ENCODE results near the gene SAG. TPM values are rescaled to one million over a fixed set of nuclear protein-coding genes. Genes with fewer than 3 reads are reported as not detected.

The SAG gene
- total RNA-seq, 1 experiment from 2014 or later, result not detected

DNA sequence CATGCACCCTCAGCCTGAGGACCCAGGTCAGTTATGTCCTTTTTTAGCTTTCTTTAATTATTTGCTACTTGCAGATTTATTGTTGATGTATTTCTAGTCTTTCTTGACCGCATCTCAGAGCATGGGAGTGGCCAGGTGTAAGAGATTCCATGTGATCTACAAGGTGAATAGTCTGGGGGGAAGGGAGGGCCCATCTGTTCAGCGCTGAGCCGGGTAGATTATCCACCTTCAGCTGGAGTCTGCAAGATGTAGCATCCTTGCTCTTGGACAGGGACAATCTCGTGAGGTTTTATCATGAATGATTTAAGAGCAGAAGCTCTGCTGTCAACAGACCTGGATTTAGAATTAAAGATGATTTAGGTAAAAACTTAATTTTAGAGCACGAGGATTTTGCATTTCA is 34.7 kb downstream of the SAG start:
- H3K27me3 ChIP-seq (ENCODE audit: control insufficient read depth, insufficient read depth, low read length), result no peaks in the 10 kb centered on the region
- CTCF ChIA-PET, result no interaction called here
- DNase-seq (ENCODE audit: low read depth, low spot score) (no peak), ATAC-seq (no peak)
- TF ChIP-seq, protein P1, sequence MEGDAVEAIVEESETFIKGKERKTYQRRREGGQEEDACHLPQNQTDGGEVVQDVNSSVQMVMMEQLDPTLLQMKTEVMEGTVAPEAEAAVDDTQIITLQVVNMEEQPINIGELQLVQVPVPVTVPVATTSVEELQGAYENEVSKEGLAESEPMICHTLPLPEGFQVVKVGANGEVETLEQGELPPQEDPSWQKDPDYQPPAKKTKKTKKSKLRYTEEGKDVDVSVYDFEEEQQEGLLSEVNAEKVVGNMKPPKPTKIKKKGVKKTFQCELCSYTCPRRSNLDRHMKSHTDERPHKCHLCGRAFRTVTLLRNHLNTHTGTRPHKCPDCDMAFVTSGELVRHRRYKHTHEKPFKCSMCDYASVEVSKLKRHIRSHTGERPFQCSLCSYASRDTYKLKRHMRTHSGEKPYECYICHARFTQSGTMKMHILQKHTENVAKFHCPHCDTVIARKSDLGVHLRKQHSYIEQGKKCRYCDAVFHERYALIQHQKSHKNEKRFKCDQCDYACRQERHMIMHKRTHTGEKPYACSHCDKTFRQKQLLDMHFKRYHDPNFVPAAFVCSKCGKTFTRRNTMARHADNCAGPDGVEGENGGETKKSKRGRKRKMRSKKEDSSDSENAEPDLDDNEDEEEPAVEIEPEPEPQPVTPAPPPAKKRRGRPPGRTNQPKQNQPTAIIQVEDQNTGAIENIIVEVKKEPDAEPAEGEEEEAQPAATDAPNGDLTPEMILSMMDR (IDR thresholded peaks at IDR 0.05), result no peak
- TF ChIP-seq, protein P2, sequence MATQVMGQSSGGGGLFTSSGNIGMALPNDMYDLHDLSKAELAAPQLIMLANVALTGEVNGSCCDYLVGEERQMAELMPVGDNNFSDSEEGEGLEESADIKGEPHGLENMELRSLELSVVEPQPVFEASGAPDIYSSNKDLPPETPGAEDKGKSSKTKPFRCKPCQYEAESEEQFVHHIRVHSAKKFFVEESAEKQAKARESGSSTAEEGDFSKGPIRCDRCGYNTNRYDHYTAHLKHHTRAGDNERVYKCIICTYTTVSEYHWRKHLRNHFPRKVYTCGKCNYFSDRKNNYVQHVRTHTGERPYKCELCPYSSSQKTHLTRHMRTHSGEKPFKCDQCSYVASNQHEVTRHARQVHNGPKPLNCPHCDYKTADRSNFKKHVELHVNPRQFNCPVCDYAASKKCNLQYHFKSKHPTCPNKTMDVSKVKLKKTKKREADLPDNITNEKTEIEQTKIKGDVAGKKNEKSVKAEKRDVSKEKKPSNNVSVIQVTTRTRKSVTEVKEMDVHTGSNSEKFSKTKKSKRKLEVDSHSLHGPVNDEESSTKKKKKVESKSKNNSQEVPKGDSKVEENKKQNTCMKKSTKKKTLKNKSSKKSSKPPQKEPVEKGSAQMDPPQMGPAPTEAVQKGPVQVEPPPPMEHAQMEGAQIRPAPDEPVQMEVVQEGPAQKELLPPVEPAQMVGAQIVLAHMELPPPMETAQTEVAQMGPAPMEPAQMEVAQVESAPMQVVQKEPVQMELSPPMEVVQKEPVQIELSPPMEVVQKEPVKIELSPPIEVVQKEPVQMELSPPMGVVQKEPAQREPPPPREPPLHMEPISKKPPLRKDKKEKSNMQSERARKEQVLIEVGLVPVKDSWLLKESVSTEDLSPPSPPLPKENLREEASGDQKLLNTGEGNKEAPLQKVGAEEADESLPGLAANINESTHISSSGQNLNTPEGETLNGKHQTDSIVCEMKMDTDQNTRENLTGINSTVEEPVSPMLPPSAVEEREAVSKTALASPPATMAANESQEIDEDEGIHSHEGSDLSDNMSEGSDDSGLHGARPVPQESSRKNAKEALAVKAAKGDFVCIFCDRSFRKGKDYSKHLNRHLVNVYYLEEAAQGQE (IDR thresholded peaks at IDR 0.05; ENCODE audit: insufficient read depth in 1 of 2, low read depth in 2 of 2, low read length in 1 of 2), result no peak
- TF ChIP-seq TCF7L2 (IDR thresholded peaks at IDR 0.05; ENCODE audit: low read depth, low read length) (no peak), SIN3A (IDR thresholded peaks at IDR 0.05; ENCODE audit: borderline replicate concordance, insufficient read depth, low read depth, low read length) (no peak)
- no TSS peak for BruUV-seq (replicated peaks)
- no peaks in the 10 kb centered on the region for H3K36me3 ChIP-seq (ENCODE audit: control insufficient read depth, insufficient read depth, low read length)
- H3K4me1 ChIP-seq (ENCODE audit: control insufficient read depth, insufficient read depth, low read length), result no peaks in the 10 kb centered on the region; the same call in 1 of the 2 replicates
- H3K27ac ChIP-seq (ENCODE audit: low read length), result no peak overlapping the region
- intact Hi-C loops (cut with micrococcal nuclease; ENCODE audit: unreplicated experiment), result no loop called here
- in situ Hi-C loops (cut with HindIII; ENCODE audit: low pct_unique_long_range_greater_than_20kb, low sequenced_read_pairs), result no loop called here
- H3K4me3 ChIP-seq (ENCODE audit: low read depth in 2 of 2, low read length in 2 of 2), result no peak overlapping the region
- H3K9me3 ChIP-seq (ENCODE audit: control insufficient read depth, insufficient read depth, low read depth, low read length), result no peaks in the 10 kb centered on the region
- POLR2A ChIA-PET, result no interaction called here

DNA sequence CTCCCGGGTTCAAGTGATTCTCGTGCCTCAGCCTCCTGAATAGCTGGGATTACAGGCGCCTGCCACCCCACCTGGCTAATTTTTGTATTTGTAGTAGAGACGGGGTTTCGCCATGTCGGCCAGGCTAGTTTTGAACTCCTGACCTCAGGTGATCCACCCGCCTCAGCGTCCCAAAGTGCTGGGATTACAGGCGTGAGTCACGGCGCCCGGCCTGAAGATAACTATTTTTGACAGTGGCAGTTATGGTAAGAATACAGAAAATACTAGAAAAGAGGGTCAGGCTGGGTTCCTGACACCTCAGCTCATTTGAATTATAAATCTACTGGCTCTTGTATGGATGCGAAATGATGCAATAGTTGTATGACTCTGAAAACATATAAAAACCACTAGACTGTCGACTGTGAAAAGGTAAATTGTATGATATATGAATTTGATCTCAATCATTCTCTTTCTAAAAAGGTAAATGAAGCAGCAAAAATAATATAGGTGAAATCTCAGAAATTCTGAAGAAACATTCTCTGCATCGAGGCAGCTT is 35.6 kb downstream of the SAG start:
- no peaks in the 10 kb centered on the region for H3K36me3 ChIP-seq (ENCODE audit: control insufficient read depth, insufficient read depth, low read length)
- POLR2A ChIA-PET, result no interaction called here
- H3K27me3 ChIP-seq (ENCODE audit: control insufficient read depth, insufficient read depth, low read length), result no peaks in the 10 kb centered on the region
- intact Hi-C loops (cut with micrococcal nuclease; ENCODE audit: unreplicated experiment), result no loop called here
- H3K27ac ChIP-seq (ENCODE audit: low read length), result no peak overlapping the region
- ATAC-seq, result no peak
- in situ Hi-C loops (cut with HindIII; ENCODE audit: low pct_unique_long_range_greater_than_20kb, low sequenced_read_pairs), result no loop called here
- CTCF ChIA-PET, result no interaction called here
- no peak for DNase-seq (ENCODE audit: low read depth, low spot score)
- no peaks in the 10 kb centered on the region for H3K9me3 ChIP-seq (ENCODE audit: control insufficient read depth, insufficient read depth, low read depth, low read length)
- H3K4me3 ChIP-seq (ENCODE audit: low read depth in 2 of 2, low read length in 2 of 2), result no peak overlapping the region
- TF ChIP-seq, protein P2 (IDR thresholded peaks at IDR 0.05; ENCODE audit: insufficient read depth in 1 of 2, low read depth in 2 of 2, low read length in 1 of 2), result no peak
- TF ChIP-seq, protein P1 (IDR thresholded peaks at IDR 0.05), result no peak
- no peak for TF ChIP-seq POLR2AphosphoS5 (IDR thresholded peaks at IDR 0.05; ENCODE audit: low read depth, low read length)
- TF ChIP-seq TCF7L2 (IDR thresholded peaks at IDR 0.05; ENCODE audit: low read depth, low read length), result no peak
- peaks cover 2% of the 10 kb centered on the region; the same call in 1 of the 2 replicates for H3K4me1 ChIP-seq (ENCODE audit: control insufficient read depth, insufficient read depth, low read length)
- no TSS peak for BruUV-seq (replicated peaks)

Data from Panc1 (cell line).